Memory B cell (primary cell): ENCODE results near the gene ANKRD12.

ENCODE experiments used
- ATAC-seq: fragments of 150-1000 bp; cut with Tn5 transposase; 2 replicates; pipeline ENCODE4 v1.10.0; 2021; ENCODE audit warnings: low read depth, mild to moderate bottlenecking, moderate library complexity
- DNase-seq, 2 donors: peaks; one replicate each; pipeline ENCODE4 v3.0.0; 2022; ENCODE audit warnings: low spot score in 2 of 2
- H3K27ac Mint-ChIP-seq: one replicate; pipeline ENCODE4 v1.8.0; 2022; ENCODE audit warnings: mild to moderate bottlenecking, moderate library complexity, mixed read lengths
- H3K27me3 Mint-ChIP-seq: one replicate; pipeline ENCODE4 v1.8.0; 2022; ENCODE audit warnings: mixed read lengths
- H3K36me3 Mint-ChIP-seq: one replicate; pipeline ENCODE4 v1.8.0; 2022; ENCODE audit warnings: mild to moderate bottlenecking, mixed read lengths
- H3K4me1 Mint-ChIP-seq: one replicate; pipeline ENCODE4 v1.8.0; 2022; ENCODE audit warnings: mixed read lengths
- H3K4me3 Mint-ChIP-seq: one replicate; pipeline ENCODE4 v1.8.0; 2022; ENCODE audit warnings: mild to moderate bottlenecking, moderate library complexity, mixed read lengths
- H3K9me3 Mint-ChIP-seq: one replicate; pipeline ENCODE4 v1.8.0; 2022; ENCODE audit warnings: mixed read lengths

Gene ANKRD12

DNA sequence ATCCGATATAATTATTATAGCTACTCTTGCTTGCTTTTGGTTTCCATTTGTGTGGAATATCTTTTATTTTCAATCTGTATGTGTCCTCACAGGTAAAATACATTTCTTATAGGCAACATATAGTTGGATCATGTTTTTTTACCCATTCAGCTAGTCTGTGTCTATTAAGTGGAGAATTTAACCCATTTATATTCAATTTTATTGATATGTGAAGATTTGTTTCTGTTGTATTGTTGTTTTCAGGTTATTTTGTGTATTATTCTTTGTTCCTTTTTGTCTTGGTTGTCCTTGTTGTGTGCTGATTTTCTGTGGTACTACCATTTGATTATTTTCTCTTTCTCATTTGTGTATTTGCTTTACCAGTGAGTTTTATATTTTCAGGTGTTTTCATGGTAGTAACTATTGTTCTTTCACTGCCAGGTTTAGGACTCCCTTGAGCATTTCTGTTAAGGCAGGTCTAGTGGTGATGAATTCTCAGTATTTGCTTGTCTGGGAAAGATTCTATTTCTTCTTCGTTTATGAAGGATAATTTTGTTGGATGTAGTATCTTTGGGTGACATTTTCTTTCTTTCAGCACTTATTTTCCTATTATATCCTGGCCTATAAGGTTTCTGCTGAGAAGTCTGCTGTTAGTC is 95.4 kb downstream of the ANKRD12 start:
- Mint-ChIP-seq H3K4me1 (peaks cover 19% of the 10 kb centered on the region), H3K27ac (peak overlapping the region; percentile 41)
- DNase-seq, result no peak

DNA sequence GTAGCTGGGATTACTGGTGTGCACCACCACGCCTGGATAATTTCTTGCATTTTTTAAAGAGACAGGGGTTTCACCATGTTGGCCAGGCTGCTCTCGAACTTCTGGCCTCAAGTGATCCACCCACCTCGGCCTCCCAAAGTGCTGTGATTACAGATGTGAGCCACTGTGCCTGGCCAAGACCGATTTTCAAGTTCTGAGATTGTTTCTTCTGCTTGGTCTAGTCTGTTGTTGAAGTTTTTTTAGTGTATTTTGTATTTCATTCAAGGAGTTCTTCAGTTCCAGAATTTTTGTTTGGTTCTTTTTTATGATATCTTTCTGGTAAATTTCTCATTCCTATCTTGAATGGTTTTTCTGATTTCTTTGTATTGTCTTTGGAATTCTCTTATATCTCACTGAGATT is 96.4 kb downstream of the ANKRD12 start:
- ATAC-seq (no peak), DNase-seq (no peak)
- peaks cover 17% of the 10 kb centered on the region for H3K4me1 Mint-ChIP-seq
- no peak overlapping the region for H3K4me3 Mint-ChIP-seq
- H3K36me3 Mint-ChIP-seq, result peaks cover 74% of the 10 kb centered on the region
- no peak overlapping the region for H3K27ac Mint-ChIP-seq
- peaks cover 5% of the 10 kb centered on the region for H3K9me3 Mint-ChIP-seq
- no peaks in the 10 kb centered on the region for H3K27me3 Mint-ChIP-seq

More for the DNA sequence above, 95.4 kb downstream of the ANKRD12 start:
- ATAC-seq, result no peak
- H3K4me3 Mint-ChIP-seq, result no peak overlapping the region
- no peaks in the 10 kb centered on the region for H3K27me3 Mint-ChIP-seq
- H3K9me3 Mint-ChIP-seq, result peaks cover 5% of the 10 kb centered on the region
- peaks cover 74% of the 10 kb centered on the region for H3K36me3 Mint-ChIP-seq

DNA sequence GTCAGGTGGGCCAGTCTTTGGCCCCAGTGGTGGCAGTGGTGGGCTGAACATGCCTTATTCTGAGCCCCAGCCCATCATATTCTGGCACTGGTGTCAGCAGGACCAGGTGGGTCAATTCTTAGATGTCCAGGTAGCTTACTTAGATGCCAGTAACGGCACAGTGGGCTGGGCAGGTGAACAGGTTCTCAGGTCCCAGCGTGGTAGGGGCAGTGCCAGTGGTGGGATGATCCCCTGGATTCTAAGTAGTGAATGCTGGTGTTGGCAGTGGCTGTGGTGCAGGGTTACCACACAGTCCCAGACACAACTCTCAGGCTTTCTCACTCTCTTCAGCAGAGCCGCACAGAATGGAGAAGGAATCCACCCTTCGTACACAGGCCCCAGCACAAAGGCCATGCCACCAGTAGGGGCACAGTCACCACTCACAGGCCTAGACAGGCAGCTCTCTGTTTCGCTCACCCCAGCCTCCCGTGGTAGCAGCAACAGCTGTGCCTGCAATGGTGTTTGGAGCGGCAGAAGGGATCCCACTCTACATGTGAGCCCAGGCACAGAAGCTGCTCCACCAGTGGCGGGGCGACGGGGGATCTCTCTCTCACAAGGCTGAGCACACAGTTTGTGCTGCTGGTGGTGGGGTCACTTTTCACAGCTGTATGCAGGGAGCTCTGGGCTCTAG is 97.3 kb downstream of the ANKRD12 start:
- no peak for ATAC-seq
- Mint-ChIP-seq H3K27ac (no peak overlapping the region), H3K27me3 (no peaks in the 10 kb centered on the region), H3K4me3 (no peak overlapping the region), H3K9me3 (peaks cover 5% of the 10 kb centered on the region), H3K36me3 (peaks cover 73% of the 10 kb centered on the region), H3K4me1 (peaks cover 10% of the 10 kb centered on the region)
- DNase-seq, result no peak

DNA sequence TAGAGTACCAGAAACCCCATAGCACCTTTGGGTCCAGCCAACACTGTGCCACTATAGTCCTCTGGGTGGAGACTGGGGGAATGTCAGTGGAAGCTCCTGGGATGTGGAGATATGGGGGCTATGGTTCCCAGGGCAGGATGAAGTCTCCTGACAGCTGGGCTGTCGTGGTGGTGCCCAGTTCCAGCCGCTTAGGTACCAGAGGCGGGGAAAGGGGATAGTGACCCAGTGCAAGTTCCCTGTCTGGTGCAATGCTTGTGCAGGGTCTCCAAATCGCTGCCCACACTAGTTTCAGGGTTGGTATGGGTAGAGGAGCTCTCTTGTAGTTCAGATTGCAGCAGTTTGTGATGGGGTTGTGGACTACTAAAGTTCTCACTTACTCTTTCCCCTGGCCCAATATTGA is 97.9 kb downstream of the ANKRD12 start:
- DNase-seq (no peak), ATAC-seq (no peak)
- Mint-ChIP-seq H3K27ac (no peak overlapping the region), H3K4me1 (peaks cover 6% of the 10 kb centered on the region), H3K27me3 (no peaks in the 10 kb centered on the region), H3K4me3 (no peak overlapping the region), H3K36me3 (peaks cover 67% of the 10 kb centered on the region), H3K9me3 (peaks cover 5% of the 10 kb centered on the region)

DNA sequence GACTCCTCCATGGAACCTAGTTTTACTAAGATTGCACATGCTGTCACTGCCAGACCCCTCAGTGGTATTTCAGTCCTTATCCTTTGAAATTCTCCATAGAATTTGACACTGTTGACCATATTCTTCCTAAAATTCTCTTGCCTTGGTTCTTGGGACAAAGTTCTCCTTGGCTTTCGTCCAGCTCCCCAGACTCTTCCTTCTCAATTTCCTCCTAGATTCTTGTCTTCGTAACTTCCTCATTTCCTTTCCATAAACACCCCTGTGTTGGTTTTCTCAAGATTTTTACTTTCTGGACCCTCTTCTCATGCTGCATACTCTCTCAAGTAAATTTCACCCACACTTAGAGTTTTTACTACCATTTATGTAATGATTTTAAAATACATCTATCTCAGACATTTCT is 101.4 kb downstream of the ANKRD12 start:
- H3K27me3 Mint-ChIP-seq, result no peaks in the 10 kb centered on the region
- H3K4me3 Mint-ChIP-seq, result no peak overlapping the region
- H3K4me1 Mint-ChIP-seq, result peaks cover 3% of the 10 kb centered on the region
- DNase-seq (no peak), ATAC-seq (no peak)
- H3K36me3 Mint-ChIP-seq, result peaks cover 42% of the 10 kb centered on the region
- H3K27ac Mint-ChIP-seq, result peak overlapping the region; percentile 0
- no peaks in the 10 kb centered on the region for H3K9me3 Mint-ChIP-seq

DNA sequence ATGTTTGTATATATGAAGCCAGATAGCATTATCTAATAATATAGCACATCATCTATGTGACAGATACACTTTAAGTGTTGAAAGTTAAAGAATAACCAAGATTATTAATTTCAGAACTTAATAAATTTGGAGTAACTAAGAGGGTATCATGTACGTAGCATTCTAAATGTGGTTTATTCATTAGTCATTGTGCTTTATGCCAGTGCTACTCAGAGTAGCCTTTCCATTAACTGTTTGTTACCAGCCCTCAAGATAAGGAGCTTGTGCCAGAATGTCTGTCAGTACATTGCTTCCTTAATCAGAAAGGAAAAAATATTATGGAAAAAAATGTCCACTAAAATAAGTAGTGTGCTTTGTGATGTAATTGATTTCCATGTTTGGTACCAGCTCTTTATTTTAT is 103.1 kb downstream of the ANKRD12 start:
- Mint-ChIP-seq H3K36me3 (peaks cover 41% of the 10 kb centered on the region), H3K4me1 (peaks cover 3% of the 10 kb centered on the region), H3K9me3 (no peaks in the 10 kb centered on the region), H3K27me3 (no peaks in the 10 kb centered on the region), H3K27ac (no peak overlapping the region), H3K4me3 (no peak overlapping the region)
- ATAC-seq (no peak), DNase-seq (no peak)

DNA sequence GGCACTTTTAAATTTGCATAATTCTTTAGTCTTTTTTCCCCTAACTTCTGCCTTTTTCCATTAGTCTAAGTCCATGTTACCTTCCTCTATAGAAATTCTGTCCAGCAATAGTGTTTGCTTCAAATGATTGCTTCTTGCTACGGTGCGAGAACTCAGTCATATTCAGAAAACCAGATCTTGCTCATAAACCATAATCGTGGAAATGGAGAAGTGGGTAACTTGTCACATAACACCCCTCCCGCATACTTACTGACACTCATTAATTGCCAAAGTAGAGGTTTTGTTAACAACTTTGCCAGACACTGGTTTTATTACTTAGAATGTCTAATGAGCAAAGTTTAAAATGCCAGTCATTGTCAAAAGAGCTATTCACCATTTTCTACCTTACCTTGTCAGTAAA is 103.7 kb downstream of the ANKRD12 start:
- Mint-ChIP-seq H3K27me3 (no peaks in the 10 kb centered on the region), H3K4me1 (peaks cover 3% of the 10 kb centered on the region), H3K9me3 (no peaks in the 10 kb centered on the region), H3K27ac (no peak overlapping the region), H3K36me3 (peaks cover 37% of the 10 kb centered on the region), H3K4me3 (no peak overlapping the region)
- no peak for DNase-seq
- ATAC-seq, result no peak

DNA sequence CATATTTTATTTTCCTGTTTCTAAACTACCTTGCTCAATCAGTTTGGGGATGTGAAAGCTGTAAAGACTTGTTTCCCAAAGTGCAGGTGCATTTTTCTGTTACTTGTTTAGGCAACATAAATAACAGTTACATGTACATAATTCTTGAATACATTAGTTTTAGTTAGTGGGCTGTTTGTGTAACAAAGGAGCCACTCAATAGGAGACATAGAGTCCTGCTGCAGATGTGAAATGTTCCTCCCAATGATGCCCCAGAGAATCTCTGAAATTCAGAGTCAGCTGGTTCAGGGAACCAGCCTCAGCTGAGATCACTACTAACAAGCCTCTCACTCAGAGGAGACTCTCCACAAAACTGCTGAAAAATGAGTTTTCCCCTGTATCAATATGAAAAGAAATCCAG is 106.4 kb downstream of the ANKRD12 start:
- Mint-ChIP-seq H3K27me3 (no peaks in the 10 kb centered on the region), H3K27ac (no peak overlapping the region)

DNA sequence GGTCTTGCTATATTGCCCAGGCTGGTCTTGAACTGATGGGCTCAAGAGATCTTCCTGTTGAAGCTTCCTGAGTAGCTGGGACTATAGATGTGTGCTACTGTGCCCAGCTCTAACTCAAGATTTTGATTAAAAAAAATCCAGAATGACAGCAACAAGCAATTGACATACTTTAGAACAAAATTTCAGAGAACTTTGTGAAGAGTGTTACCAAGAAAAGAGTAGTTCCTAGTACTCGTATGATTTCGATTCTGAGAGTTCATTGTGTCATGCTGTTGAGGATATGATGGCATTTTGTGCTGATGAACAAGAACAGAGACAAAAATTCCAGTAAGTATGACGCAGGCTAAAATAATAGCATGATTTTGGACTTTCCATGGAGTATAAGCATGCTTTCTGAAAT is 107.8 kb downstream of the ANKRD12 start:
- no peak for ATAC-seq
- Mint-ChIP-seq H3K27ac (no peak overlapping the region), H3K9me3 (no peaks in the 10 kb centered on the region), H3K4me3 (no peak overlapping the region), H3K36me3 (peaks cover 16% of the 10 kb centered on the region), H3K27me3 (no peaks in the 10 kb centered on the region), H3K4me1 (peaks cover 3% of the 10 kb centered on the region)
- DNase-seq, result no peak

More for the DNA sequence above, 106.4 kb downstream of the ANKRD12 start:
- Mint-ChIP-seq H3K36me3 (peaks cover 22% of the 10 kb centered on the region), H3K4me1 (peaks cover 3% of the 10 kb centered on the region), H3K4me3 (no peak overlapping the region), H3K9me3 (no peaks in the 10 kb centered on the region)
- ATAC-seq (no peak), DNase-seq (no peak)

DNA sequence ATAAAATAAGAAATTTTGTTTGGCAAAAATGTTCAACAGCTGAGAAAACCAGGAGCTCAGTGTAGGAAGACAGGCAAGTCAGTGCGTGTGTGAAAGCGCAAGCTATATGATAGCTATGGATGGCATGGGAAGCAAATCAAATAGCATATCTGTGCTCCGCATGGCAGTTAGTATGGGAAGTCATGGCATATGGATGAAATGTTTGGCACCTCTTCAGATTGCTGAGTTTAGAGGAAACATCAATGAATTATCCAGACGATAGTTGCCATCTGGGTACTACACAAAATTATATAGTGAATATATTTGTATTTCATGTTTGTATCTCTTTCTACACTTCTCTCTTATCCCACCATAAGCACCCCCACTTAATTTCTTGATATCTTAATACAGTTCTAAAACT is 112.1 kb downstream of the ANKRD12 start:
- H3K36me3 Mint-ChIP-seq, result peaks cover 20% of the 10 kb centered on the region
- no peak for ATAC-seq
- no peak for DNase-seq
- no peak overlapping the region for H3K27ac Mint-ChIP-seq
- peaks cover 1% of the 10 kb centered on the region for H3K9me3 Mint-ChIP-seq
- no peaks in the 10 kb centered on the region for H3K4me1 Mint-ChIP-seq
- H3K27me3 Mint-ChIP-seq, result no peaks in the 10 kb centered on the region
- no peak overlapping the region for H3K4me3 Mint-ChIP-seq

DNA sequence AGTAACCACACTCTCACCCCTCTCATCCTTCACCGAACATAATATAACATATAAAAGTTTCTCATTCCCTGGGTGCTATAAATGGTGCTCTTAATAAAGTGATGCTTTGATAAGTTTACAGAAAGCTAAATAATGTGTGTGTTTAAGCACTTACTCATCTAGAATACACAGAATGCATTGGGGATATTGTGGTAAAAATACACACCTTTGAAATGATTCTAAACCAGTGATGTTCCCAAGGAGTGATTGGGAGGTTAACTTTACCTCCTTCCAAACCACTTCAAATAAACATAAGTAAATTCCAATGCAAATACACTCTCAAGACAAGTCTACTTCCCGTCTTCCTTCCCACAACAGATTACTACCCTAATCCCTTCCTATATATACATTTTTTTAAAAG is 112.7 kb downstream of the ANKRD12 start:
- Mint-ChIP-seq H3K9me3 (peaks cover 1% of the 10 kb centered on the region), H3K4me1 (no peaks in the 10 kb centered on the region), H3K4me3 (no peak overlapping the region), H3K27me3 (no peaks in the 10 kb centered on the region), H3K27ac (no peak overlapping the region), H3K36me3 (peaks cover 19% of the 10 kb centered on the region)
- ATAC-seq (no peak), DNase-seq (no peak)

DNA sequence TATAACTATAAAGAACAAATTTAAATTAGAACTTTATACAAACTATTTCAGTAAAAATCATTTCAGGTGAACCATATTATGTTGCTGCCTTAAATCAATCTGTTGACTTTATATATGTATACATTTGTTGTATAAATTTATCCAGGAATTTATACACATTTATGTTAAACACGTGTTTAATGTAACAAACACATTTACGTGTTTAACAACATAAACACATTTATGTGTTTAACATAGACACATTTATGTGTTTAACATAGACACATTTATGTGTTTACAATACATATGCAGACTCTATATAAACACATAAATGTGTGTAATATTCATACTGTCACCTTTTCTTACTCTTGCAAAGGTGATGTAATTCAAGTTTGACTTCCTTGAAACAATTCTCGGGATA is 122.6 kb downstream of the ANKRD12 start:
- H3K9me3 Mint-ChIP-seq, result peaks cover 3% of the 10 kb centered on the region
- H3K27ac Mint-ChIP-seq, result no peak overlapping the region
- no peaks in the 10 kb centered on the region for H3K27me3 Mint-ChIP-seq
- no peak for ATAC-seq
- no peak overlapping the region for H3K4me3 Mint-ChIP-seq
- H3K36me3 Mint-ChIP-seq, result peaks cover 38% of the 10 kb centered on the region
- no peak for DNase-seq
- H3K4me1 Mint-ChIP-seq, result peaks cover 6% of the 10 kb centered on the region

DNA sequence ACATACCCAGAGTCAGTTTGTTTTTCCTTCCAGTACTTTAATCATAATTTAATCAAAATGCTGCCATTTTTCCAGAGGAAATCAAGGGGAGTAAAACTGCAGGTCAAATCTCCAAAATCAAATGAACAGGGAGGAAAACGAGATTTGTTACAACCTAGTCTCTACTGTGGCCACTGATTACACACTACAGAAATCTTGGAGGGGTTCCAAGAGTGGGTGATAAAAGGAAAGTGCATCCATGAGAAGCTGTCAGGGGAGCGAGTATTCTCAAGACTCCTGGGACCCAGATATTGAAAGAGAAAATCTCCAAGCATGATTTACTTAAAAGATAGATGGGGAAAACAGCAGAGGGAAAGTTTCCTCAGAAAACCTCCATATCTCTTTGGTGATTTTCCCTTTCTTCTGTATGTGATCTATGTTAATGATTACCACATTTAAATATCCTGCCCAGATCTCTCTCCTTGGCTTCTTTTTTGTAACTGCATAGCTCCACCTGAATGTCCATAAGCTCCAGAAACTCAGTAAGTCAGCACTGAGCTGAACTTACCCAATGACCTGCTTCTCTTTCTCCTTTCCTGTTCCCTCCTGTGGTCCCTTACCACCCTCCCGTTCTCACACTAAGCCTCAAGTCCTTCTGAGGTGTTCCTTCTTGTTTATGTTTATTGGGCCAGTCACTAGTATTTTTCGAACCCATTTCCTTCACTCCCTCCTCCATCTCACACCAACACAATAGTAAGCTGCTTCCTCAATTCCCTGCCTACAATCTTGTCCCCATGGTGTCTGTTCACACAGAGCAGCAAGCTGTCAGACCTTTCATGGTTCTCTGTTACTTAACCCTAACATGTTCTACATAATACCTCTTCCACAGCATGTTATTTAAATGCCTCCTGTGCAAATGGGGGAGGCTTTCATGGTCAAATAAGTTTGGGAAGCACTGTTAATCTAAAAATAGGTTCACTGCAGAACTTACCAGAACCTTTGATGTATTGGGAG is 124.1 kb downstream of the ANKRD12 start:
- Mint-ChIP-seq H3K27me3 (no peaks in the 10 kb centered on the region), H3K27ac (peak overlapping the region; percentile 51), H3K9me3 (no peaks in the 10 kb centered on the region), H3K36me3 (peaks cover 28% of the 10 kb centered on the region), H3K4me1 (peaks cover 6% of the 10 kb centered on the region), H3K4me3 (no peak overlapping the region)
- no peak for DNase-seq
- no peak for ATAC-seq

DNA sequence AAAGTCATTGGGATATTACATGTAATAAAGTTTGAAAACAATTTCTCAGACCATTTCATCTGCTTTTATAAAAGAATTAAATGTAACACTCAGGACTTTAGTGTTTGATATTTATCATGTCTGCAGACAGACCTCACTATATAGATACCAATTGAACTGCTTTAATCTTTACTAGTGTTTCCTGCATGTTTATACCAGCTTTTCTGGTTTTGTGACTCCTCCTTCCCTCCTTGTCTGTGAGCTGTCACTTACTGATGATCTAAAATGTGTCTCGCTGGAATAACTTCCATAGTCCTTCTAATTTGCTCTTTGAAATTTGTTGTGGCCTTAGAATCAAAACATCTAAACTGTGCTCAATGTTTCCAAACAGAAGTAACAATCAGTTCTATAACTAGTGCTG is 126.7 kb downstream of the ANKRD12 start:
- DNase-seq (no peak), ATAC-seq (no peak)
- Mint-ChIP-seq H3K36me3 (peaks cover 28% of the 10 kb centered on the region), H3K4me3 (no peak overlapping the region), H3K27ac (peak overlapping the region; percentile 65), H3K4me1 (peaks cover 3% of the 10 kb centered on the region), H3K27me3 (no peaks in the 10 kb centered on the region), H3K9me3 (no peaks in the 10 kb centered on the region)
